ENCODE results near the gene CAMK1D.

GRCh38 chr10:12825260-12825849, 476.0 kb downstream of the CAMK1D start:
- TF ChIP-seq CTCF (IDR thresholded peaks at IDR 0.05; ENCODE audit: low read depth, low read length, poor library complexity, severe bottlenecking) (no peak), EZH2phosphoT487 (IDR thresholded peaks at IDR 0.05; ENCODE audit: borderline replicate concordance, low read length) (no peak)

Data from DOHH2 (cell line).